Bronchial epithelial cell (primary cell): Measurements from ENCODE around the gene SNRNP70. TPM values are rescaled to one million over a fixed set of nuclear protein-coding genes. Genes with fewer than 3 reads are reported as not detected.

Experiments
- DNase-seq: peaks from one replicate; pipeline ENCODE4 v3.0.0-alpha.2; 2010; ENCODE audit warnings: low read depth
- FAIRE-seq: peaks from 2 replicates; lab custom pipeline; 2011; peaks lifted over from hg19 to GRCh38; lab: Jason Lieb, UNC
- H3K27me3 ChIP-seq: 2 replicates; pipeline ENCODE4 v1.5.1; 2011; ENCODE audit warnings: low read length; ENCODE audit not compliant: control insufficient read depth, insufficient read depth
- H3K36me3 ChIP-seq: 2 replicates; pipeline ENCODE4 v1.5.1; 2011; ENCODE audit warnings: low read length; ENCODE audit not compliant: control insufficient read depth, insufficient read depth
- H3K4me3 ChIP-seq: 2 replicates; pipeline ENCODE4 v1.5.1; 2011; ENCODE audit warnings: mild to moderate bottlenecking, low read depth, low read length, control low read depth
- total RNA-seq: library from RNA; depleted of rRNA; stranded (reverse); fragments of >200 nt; gene quantifications from 2 replicates; pipeline ENCODE4 v1.2.1, GENCODE V29; 2014
- TF ChIP-seq, protein P1 (sequence below): IDR thresholded peaks from 2 replicates; pipeline ENCODE4 v1.5.1; 2011; ENCODE audit warnings: mild to moderate bottlenecking, moderate library complexity, low read length, control low read depth, inconsistent platforms; ENCODE audit not compliant: insufficient read depth, severe bottlenecking

The SNRNP70 gene
- total RNA-seq, 1 donor from 2014 or later: 74.5 TPM

DNA sequence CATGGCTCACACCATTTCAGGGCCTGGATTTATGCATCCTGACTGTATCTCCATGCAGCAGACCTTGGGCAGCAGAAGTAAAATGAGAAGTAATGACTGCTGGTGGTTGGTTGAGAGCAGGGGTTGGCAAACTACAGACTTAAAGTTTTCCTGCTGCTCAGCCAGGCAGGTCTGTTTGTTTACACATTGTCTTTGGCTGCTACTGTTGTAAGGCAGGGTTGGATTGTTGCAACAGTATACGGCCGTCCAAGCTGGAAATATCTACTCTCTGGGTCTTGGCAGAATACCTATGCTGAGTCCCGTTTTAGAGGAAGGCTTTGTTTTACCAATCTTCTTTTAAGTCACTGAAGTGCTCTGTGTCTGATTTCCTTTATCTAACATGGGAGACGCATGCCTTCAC lies 13.5 kb downstream of the SNRNP70 start:
- FAIRE-seq (no peak), DNase-seq (no peak)
- Histone ChIP-seq H3K27me3 (no peaks in the 10 kb centered on the region), H3K36me3 (peaks cover 55% of the 10 kb centered on the region), H3K4me3 (no peak overlapping the region)
- TF ChIP-seq, protein P1, sequence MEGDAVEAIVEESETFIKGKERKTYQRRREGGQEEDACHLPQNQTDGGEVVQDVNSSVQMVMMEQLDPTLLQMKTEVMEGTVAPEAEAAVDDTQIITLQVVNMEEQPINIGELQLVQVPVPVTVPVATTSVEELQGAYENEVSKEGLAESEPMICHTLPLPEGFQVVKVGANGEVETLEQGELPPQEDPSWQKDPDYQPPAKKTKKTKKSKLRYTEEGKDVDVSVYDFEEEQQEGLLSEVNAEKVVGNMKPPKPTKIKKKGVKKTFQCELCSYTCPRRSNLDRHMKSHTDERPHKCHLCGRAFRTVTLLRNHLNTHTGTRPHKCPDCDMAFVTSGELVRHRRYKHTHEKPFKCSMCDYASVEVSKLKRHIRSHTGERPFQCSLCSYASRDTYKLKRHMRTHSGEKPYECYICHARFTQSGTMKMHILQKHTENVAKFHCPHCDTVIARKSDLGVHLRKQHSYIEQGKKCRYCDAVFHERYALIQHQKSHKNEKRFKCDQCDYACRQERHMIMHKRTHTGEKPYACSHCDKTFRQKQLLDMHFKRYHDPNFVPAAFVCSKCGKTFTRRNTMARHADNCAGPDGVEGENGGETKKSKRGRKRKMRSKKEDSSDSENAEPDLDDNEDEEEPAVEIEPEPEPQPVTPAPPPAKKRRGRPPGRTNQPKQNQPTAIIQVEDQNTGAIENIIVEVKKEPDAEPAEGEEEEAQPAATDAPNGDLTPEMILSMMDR: no peak

DNA sequence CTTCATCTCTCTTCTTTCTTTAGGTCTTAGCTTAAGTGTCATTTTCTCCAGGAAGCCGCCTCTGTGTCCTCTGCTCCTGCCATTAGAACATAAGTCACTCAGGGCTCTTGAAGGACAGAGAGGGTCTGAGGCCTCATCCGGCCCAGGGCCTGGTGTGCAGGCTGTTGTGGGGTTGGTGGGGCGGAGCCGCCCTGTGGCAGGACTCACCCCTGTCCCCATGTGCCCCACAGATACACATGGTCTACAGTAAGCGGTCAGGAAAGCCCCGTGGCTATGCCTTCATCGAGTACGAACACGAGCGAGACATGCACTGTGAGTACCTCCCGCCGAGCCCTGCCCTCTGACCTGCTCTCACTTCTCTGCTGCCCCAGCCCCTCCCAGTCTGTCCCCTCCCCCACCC lies 15.9 kb downstream of the SNRNP70 start:
- Histone ChIP-seq H3K36me3 (peaks cover 61% of the 10 kb centered on the region), H3K4me3 (no peak overlapping the region), H3K27me3 (no peaks in the 10 kb centered on the region)
- TF ChIP-seq, protein P1: no peak
- FAIRE-seq (no peak), DNase-seq (no peak)

DNA sequence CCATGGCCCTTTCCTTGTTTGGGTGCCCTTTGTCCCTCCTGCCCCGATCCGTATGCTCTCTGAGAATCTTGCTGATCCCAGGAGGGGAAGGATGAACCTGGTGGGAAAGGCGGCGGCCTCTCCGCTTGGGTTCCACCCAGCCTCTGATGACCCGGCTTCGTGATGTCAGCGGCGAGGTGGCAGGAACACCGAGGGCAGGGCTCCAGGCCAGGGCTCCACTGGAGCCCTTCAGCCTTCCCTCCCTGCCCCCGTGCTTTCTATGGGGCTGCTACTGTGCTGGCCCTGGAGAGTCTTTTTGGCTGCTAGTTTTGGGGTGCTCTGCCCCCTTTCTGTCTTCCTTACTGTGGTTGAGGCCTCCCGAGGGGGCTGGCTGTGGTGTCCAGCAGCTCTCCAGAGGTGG lies 17.1 kb downstream of the SNRNP70 start:
- TF ChIP-seq, protein P1: no peak
- Histone ChIP-seq H3K36me3 (peaks cover 65% of the 10 kb centered on the region), H3K27me3 (no peaks in the 10 kb centered on the region), H3K4me3 (no peak overlapping the region)
- DNase-seq (no peak), FAIRE-seq (no peak)

DNA sequence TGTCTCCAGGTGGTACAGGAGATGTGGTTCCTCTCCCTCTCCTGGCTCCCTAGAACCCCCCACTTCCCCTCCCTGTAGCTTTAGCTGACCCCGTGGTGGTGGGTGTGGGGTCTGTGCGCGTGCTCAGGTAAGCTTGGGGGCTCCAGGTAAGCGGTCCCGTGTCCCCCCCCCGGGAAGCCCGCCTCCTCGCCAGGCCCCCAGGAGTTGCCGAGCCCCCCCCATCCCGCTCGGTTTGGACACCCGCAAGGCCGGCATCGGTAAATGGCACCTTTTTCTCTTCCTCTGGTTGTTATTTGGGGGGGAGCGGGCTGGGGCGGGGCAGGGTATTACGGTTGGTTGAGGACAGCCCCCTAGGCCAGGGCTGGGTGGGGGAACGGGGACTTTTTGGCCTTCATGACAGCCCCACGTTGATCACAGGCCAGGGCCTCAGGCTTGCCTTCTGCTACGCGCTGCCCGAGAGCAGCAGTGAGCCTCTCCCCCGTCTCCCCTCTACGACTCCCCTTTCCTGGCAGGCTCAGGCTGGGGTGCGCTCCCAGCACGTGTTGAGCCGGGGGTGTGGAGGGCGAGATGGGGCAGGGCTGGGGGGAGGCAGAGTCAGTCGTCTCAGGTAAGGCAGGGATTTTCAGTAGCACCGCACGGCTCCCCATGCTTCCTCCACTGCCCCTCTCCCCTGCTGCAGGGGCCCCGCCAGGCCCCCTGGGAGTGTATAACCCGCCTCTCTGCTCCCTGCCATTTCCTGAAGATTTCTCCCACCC lies 18.3 kb downstream of the SNRNP70 start:
- TF ChIP-seq, protein P1: no peak
- no peak overlapping the region for H3K4me3 ChIP-seq
- H3K36me3 ChIP-seq: peaks cover 64% of the 10 kb centered on the region
- FAIRE-seq: no peak
- no peak for DNase-seq
- H3K27me3 ChIP-seq: no peaks in the 10 kb centered on the region

DNA sequence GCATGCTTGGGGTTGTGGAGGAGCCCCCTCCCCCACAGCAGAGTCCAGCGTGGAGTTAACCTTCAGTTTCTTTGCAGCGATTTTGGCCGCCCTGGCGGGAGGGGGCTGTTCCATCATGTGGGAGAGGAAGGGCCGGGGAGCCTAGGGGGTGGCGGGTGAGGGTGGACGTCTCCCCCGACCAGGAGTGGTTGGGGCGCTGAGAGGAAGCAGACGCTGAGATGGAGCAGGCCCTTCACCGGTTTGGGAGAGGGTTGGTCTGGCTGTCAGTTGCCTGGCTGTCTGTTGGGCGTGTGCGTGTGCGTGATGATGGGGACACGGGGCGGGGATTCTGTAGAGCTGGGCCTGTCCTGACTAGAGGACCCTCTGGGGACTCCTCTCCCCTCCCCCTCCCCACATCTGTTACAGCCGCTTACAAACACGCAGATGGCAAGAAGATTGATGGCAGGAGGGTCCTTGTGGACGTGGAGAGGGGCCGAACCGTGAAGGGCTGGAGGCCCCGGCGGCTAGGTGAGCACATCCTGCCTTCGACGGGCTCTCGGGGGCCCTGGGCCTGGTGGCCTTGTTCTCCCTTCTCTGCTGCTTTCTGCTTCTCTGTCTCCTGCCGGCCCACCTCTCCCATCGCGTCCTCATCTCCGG lies 19.1 kb downstream of the SNRNP70 start:
- FAIRE-seq: no peak
- H3K36me3 ChIP-seq: peaks cover 58% of the 10 kb centered on the region
- no peaks in the 10 kb centered on the region for H3K27me3 ChIP-seq
- TF ChIP-seq, protein P1: no peak
- no peak overlapping the region for H3K4me3 ChIP-seq
- DNase-seq: no peak
